ENCODE results near the gene DPYSL3.

DPYSL3 gene
- long read RNA-seq, partial matches to known transcripts = 0 of 1 reads
- long read RNA-seq, other reads (novel, unspliced or antisense) = 1 of 1 reads

GRCh38 chr5:147509710-147510651, at the start of gene DPYSL3:
Gene DPYSL3, minus strand, starts transcription at chr5:147510068. Its CDS starts 210 bp downstream, at chr5:147509858.
- Histone ChIP-seq H3K27me3 (ENCODE audit: insufficient read depth, poor library complexity, severe bottlenecking) (peaks cover 36% of the 10 kb centered on the region), H3K4me3 (replicated peaks; ENCODE audit: insufficient read depth, low read length) (peak within 1 kb of the TSS; percentile 15), H3K27ac (replicated peaks) (no peak within 1 kb of the TSS)
- TF ChIP-seq, protein P1, sequence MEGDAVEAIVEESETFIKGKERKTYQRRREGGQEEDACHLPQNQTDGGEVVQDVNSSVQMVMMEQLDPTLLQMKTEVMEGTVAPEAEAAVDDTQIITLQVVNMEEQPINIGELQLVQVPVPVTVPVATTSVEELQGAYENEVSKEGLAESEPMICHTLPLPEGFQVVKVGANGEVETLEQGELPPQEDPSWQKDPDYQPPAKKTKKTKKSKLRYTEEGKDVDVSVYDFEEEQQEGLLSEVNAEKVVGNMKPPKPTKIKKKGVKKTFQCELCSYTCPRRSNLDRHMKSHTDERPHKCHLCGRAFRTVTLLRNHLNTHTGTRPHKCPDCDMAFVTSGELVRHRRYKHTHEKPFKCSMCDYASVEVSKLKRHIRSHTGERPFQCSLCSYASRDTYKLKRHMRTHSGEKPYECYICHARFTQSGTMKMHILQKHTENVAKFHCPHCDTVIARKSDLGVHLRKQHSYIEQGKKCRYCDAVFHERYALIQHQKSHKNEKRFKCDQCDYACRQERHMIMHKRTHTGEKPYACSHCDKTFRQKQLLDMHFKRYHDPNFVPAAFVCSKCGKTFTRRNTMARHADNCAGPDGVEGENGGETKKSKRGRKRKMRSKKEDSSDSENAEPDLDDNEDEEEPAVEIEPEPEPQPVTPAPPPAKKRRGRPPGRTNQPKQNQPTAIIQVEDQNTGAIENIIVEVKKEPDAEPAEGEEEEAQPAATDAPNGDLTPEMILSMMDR (IDR thresholded peaks at IDR 0.05; ENCODE audit: insufficient read depth, low read length) = no peak
- TF ChIP-seq SPI1 (IDR thresholded peaks at IDR 0.05; ENCODE audit: borderline replicate concordance, low read depth) = no peak
- TF ChIP-seq, protein P2, sequence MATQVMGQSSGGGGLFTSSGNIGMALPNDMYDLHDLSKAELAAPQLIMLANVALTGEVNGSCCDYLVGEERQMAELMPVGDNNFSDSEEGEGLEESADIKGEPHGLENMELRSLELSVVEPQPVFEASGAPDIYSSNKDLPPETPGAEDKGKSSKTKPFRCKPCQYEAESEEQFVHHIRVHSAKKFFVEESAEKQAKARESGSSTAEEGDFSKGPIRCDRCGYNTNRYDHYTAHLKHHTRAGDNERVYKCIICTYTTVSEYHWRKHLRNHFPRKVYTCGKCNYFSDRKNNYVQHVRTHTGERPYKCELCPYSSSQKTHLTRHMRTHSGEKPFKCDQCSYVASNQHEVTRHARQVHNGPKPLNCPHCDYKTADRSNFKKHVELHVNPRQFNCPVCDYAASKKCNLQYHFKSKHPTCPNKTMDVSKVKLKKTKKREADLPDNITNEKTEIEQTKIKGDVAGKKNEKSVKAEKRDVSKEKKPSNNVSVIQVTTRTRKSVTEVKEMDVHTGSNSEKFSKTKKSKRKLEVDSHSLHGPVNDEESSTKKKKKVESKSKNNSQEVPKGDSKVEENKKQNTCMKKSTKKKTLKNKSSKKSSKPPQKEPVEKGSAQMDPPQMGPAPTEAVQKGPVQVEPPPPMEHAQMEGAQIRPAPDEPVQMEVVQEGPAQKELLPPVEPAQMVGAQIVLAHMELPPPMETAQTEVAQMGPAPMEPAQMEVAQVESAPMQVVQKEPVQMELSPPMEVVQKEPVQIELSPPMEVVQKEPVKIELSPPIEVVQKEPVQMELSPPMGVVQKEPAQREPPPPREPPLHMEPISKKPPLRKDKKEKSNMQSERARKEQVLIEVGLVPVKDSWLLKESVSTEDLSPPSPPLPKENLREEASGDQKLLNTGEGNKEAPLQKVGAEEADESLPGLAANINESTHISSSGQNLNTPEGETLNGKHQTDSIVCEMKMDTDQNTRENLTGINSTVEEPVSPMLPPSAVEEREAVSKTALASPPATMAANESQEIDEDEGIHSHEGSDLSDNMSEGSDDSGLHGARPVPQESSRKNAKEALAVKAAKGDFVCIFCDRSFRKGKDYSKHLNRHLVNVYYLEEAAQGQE (IDR thresholded peaks at IDR 0.05; ENCODE audit: insufficient replicate concordance, low read depth) = no peak
- no peak for TF ChIP-seq POLR2AphosphoS5 (IDR thresholded peaks at IDR 0.05; ENCODE audit: low read depth)
- no peak for TF ChIP-seq GABPA (IDR thresholded peaks at IDR 0.05; ENCODE audit: low read depth)
- DNase-seq (ENCODE audit: low read depth in 1 of 2, low spot score in 1 of 2) = peak in 1 of 2 experiments; percentile 23

DNA sequence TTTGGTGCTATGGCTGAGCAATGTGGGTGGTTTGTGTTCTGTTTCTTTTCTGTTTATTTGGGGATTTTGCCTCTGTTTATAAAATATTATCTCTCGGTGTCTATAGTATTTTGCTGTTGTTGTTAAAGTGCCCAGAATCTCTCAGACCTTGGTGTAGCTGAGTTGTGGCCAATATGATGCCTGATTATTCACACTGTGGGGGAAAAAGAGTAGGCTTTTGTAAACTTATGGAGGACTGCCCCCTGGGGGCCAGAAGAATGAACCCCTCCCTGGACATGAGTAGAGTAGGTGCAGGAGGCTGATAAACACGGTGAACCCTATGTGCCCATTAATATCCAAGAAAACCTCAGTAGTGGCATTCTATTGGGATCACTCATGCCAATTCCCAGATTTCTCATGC, 49.0 kb upstream of the DPYSL3 start:
- Histone ChIP-seq H3K27me3 (ENCODE audit: insufficient read depth, poor library complexity, severe bottlenecking) (peaks cover 2% of the 10 kb centered on the region), H3K27ac (replicated peaks) (no peak overlapping the region), H3K4me3 (replicated peaks; ENCODE audit: insufficient read depth, low read length) (no peak overlapping the region)
- DNase-seq (ENCODE audit: low read depth in 1 of 2, low spot score in 1 of 2) = no peak
- TF ChIP-seq GABPA (IDR thresholded peaks at IDR 0.05; ENCODE audit: low read depth) (no peak), SPI1 (IDR thresholded peaks at IDR 0.05; ENCODE audit: borderline replicate concordance, low read depth) (no peak), POLR2AphosphoS5 (IDR thresholded peaks at IDR 0.05; ENCODE audit: low read depth) (no peak)
- TF ChIP-seq, protein P2 (IDR thresholded peaks at IDR 0.05; ENCODE audit: insufficient replicate concordance, low read depth) = no peak
- TF ChIP-seq, protein P1 (IDR thresholded peaks at IDR 0.05; ENCODE audit: insufficient read depth, low read length) = no peak

GRCh38 chr5:147557876-147558745, 48.2 kb upstream of the DPYSL3 start:
- no peak overlapping the region for H3K27ac ChIP-seq (replicated peaks)
- TF ChIP-seq POLR2AphosphoS5 (IDR thresholded peaks at IDR 0.05; ENCODE audit: low read depth) (no peak), SPI1 (IDR thresholded peaks at IDR 0.05; ENCODE audit: borderline replicate concordance, low read depth) (no peak), GABPA (IDR thresholded peaks at IDR 0.05; ENCODE audit: low read depth) (no peak)
- TF ChIP-seq, protein P2 (IDR thresholded peaks at IDR 0.05; ENCODE audit: insufficient replicate concordance, low read depth) = no peak
- TF ChIP-seq, protein P1 (IDR thresholded peaks at IDR 0.05; ENCODE audit: insufficient read depth, low read length) = no peak
- H3K27me3 ChIP-seq (ENCODE audit: insufficient read depth, poor library complexity, severe bottlenecking) = peaks cover 2% of the 10 kb centered on the region
- no peak for DNase-seq (ENCODE audit: low read depth in 1 of 2, low spot score in 1 of 2)
- H3K4me3 ChIP-seq (replicated peaks; ENCODE audit: insufficient read depth, low read length) = no peak overlapping the region
